K562 (cell line): ENCODE results near the gene DMWD. TPM values are rescaled to one million over a fixed set of nuclear protein-coding genes. Genes with fewer than 3 reads are reported as not detected.

Experiments used
- ATAC-seq: fragments of 200-7000 bp; cut with Tn5 transposase; 3 replicates; pipeline ENCODE4 v1.9.1; 2020; ENCODE audit warnings: moderate library complexity
- BruUV-seq: library from RNA; stranded (reverse); fragments of 400-500 nt; replicated peaks from 2 replicates; lab custom pipeline; 2021; lab: Mats Ljungman, UMichigan
- CTCF ChIA-PET: fragments of 300-600 bp; formaldehyde crosslinking; extraction: SDS; loops from one replicate; lab custom pipeline; 2021; ENCODE audit warnings: low intra/inter-chr PET ratio; lab: Yijun Ruan, JAX
- POLR2A ChIA-PET: fragments of 300-600, 350-650 bp; sonication (Branson Sonifier 250); formaldehyde crosslinking; extraction: SDS; loops from one replicate; lab custom pipeline; 2021; ENCODE audit warnings: antibody characterized with exemption, inconsistent platforms; lab: Yijun Ruan, JAX
- DNase-seq, 4 experiments: peaks; one replicate each; pipeline versions ENCODE4 v3.0.0 to v3.0.0-alpha.2; 2011 to 2018; ENCODE audit warnings: low spot score in 3 of 4, mixed read lengths in 3 of 4; ENCODE audit errors: extremely low read depth in 1 of 4
- FAIRE-seq: peaks from 2 replicates; lab custom pipeline; 2011; peaks lifted over from hg19 to GRCh38; lab: Jason Lieb, UNC
- H2AFZ ChIP-seq: 2 replicates; pipeline ENCODE4 v1.6.0; 2011; ENCODE audit warnings: low read depth, low read length, control low read depth, inconsistent platforms
- H3K27ac ChIP-seq: fragments of 200-600 bp; 3 replicates; pipeline ENCODE4 v1.8.0; 2011; ENCODE audit warnings: low read depth, mild to moderate bottlenecking, control low read depth, inconsistent platforms, low read length, moderate library complexity, mixed read lengths; ENCODE audit errors: extremely low read depth
- H3K27me3 ChIP-seq, 2 experiments: fragments of 300-600 bp in 1 of 2; 2 replicates in 1 of 2; 3 replicates in 1 of 2; pipeline versions ENCODE4 v1.6.0 to v1.8.0; 2011; ENCODE audit warnings: inconsistent platforms in 2 of 2, low read length in 2 of 2, mild to moderate bottlenecking in 1 of 2, mixed read lengths in 1 of 2, moderate library complexity in 1 of 2; ENCODE audit not compliant: control insufficient read depth in 2 of 2, insufficient read depth in 2 of 2
- H3K36me3 ChIP-seq: fragments of 300-600 bp; 3 replicates; pipeline ENCODE4 v1.8.0; 2011; ENCODE audit warnings: mild to moderate bottlenecking, low read length, inconsistent platforms; ENCODE audit not compliant: control insufficient read depth, insufficient read depth
- H3K4me1 ChIP-seq, 2 experiments: fragments of 200-600 bp in 1 of 2; replicated peaks in 1 of 2; 2 replicates in 1 of 2; 3 replicates in 1 of 2; pipeline versions ENCODE4 v1.5.1 to v1.8.0; 2011; ENCODE audit warnings: inconsistent platforms in 2 of 2, low read length in 2 of 2, mild to moderate bottlenecking in 1 of 2, mixed read lengths in 1 of 2, moderate library complexity in 1 of 2; ENCODE audit not compliant: control insufficient read depth in 2 of 2, insufficient read depth in 2 of 2
- H3K4me2 ChIP-seq: 2 replicates; pipeline ENCODE4 v1.6.1; 2011; ENCODE audit warnings: low read length, control low read depth, inconsistent platforms, mixed read lengths; ENCODE audit not compliant: insufficient read depth
- H3K4me3 ChIP-seq: fragments of 200-600 bp; sonication (generic), shearing (Covaris generic); 2 replicates; pipeline ENCODE4 v1.5.1; 2016; ENCODE audit warnings: control low read depth, inconsistent platforms
- H3K79me2 ChIP-seq: fragments of 200-600 bp; 3 replicates; pipeline ENCODE4 v1.8.0; 2011; ENCODE audit warnings: low read length, inconsistent platforms; ENCODE audit not compliant: control insufficient read depth, insufficient read depth
- H3K9ac ChIP-seq, 2 experiments: 2 replicates each; pipeline versions ENCODE4 v1.6.0 to v1.6.1; 2011; ENCODE audit warnings: low read depth in 2 of 2, low read length in 2 of 2, control low read depth in 1 of 2, inconsistent platforms in 1 of 2, mild to moderate bottlenecking in 1 of 2, mixed read lengths in 1 of 2; ENCODE audit not compliant: insufficient read depth in 1 of 2
- H3K9me1 ChIP-seq: one replicate; pipeline ENCODE4 v1.6.0; 2011; ENCODE audit warnings: inconsistent platforms, mild to moderate bottlenecking, low read length, moderate library complexity; ENCODE audit not compliant: control insufficient read depth, insufficient read depth
- H3K9me3 ChIP-seq: replicated peaks from 2 replicates; pipeline ENCODE4 v1.5.1; 2011; ENCODE audit warnings: low read depth, low read length, inconsistent platforms; ENCODE audit not compliant: control insufficient read depth, insufficient read depth
- H4K20me1 ChIP-seq: replicated peaks from 2 replicates; pipeline ENCODE4 v1.6.1; 2011; ENCODE audit warnings: low read length, inconsistent platforms, mixed read lengths; ENCODE audit not compliant: control insufficient read depth, insufficient read depth
- ESRRA ChIP-seq: fragments of 450-650 bp; IDR thresholded peaks from 2 replicates; pipeline ENCODE4 v1.6.1; 2014; ENCODE audit warnings: low read depth, mild to moderate bottlenecking, moderate library complexity, borderline replicate concordance
- GTF2E2 ChIP-seq: fragments of 200-800 bp; sonication (Bioruptor generic); IDR thresholded peaks from 2 replicates; pipeline ENCODE4 v1.6.1; 2016; ENCODE audit warnings: missing genetic modification characterization, missing compliant biosample characterization
- HLTF ChIP-seq: fragments of 450-650 bp; IDR thresholded peaks from 2 replicates; pipeline ENCODE4 v1.6.1; 2016
- MTA2 ChIP-seq: fragments of 450-650 bp; IDR thresholded peaks from 2 replicates; pipeline ENCODE4 v1.6.1; 2016; ENCODE audit warnings: low read depth
- MYNN ChIP-seq, 2 experiments: sonication (generic); formaldehyde crosslinking in 1 of 2; IDR thresholded peaks; 2 replicates each; pipeline versions ENCODE4 v1.5.0 to v1.6.1; 2016 to 2020; ENCODE audit warnings: antibody characterized with exemption in 1 of 2, missing genetic modification reagents in 1 of 2
- TFAP4 ChIP-seq: sonication (generic); formaldehyde crosslinking; IDR thresholded peaks from 2 replicates; pipeline ENCODE4 v1.8.0; 2022; ENCODE audit warnings: missing genetic modification reagents, mild to moderate bottlenecking, moderate library complexity, borderline replicate concordance
- ZNF12 ChIP-seq: sonication (generic); formaldehyde crosslinking; IDR thresholded peaks from 2 replicates; pipeline ENCODE4 v1.4.0; 2020; ENCODE audit warnings: mild to moderate bottlenecking, missing genetic modification reagents
- WGBS: fragments of 100-300 bp; shearing (Covaris generic); methylation state at CpG from one replicate; pipeline ENCODE4 v1.1.6; 2016; ENCODE audit warnings: low coverage, mixed read lengths; ENCODE audit not compliant: insufficient coverage; ENCODE audit errors: missing lambda C conversion rate; 5-methylcytosine and 5-hydroxymethylcytosine counted together
- in situ Hi-C: fragments of 300-500 bp; cut with MboI; formaldehyde crosslinking; loops from 4 replicates; pipeline ENCODE4 v1.15.0; 2018; ENCODE audit warnings: inconsistent platforms, mixed read lengths
- intact Hi-C: fragments of 100-400 bp; cut with micrococcal nuclease; formaldehyde crosslinking; loops from 2 replicates; pipeline ENCODE4 v1.14.2; 2022
- polyA plus RNA-seq, 8 experiments: library from polyadenylated mRNA; depleted of rRNA in 4 of 8; stranded (reverse) in 5 of 8; unstranded in 3 of 8; fragments of >200 nt; fragmentation: Nextera tagmentation in 2 of 8; fragmentation: Illumina TruSeq in 1 of 8; extraction: Ambion mirVana in 2 of 8; extraction: Trizol in 1 of 8; gene quantifications; 2 replicates each; pipeline versions ENCODE4 v1.2.1 to v1.2.3, GENCODE V29; 2011 to 2014; ENCODE audit warnings: inconsistent platforms in 1 of 8, missing spikeins in 1 of 8
- total RNA-seq, 7 experiments: library from RNA; depleted of rRNA in 6 of 7; stranded (reverse); fragments of >200 nt in 6 of 7; fragmentation: Illumina TruSeq in 2 of 7; extraction: Trizol in 2 of 7; gene quantifications; 2 replicates each; pipeline versions ENCODE4 v1.2.1 to v1.2.3, GENCODE V29; 2011 to 2021; ENCODE audit warnings: low replicate concordance in 1 of 7
- TF ChIP-seq, protein P1 (sequence below): fragments of 250-450 bp; sonication (Bioruptor Pico); IDR thresholded peaks from 2 replicates; pipeline ENCODE4 v1.8.0; 2022; ENCODE audit warnings: moderate library complexity, mild to moderate bottlenecking, inconsistent platforms

The DMWD gene
- total and polyA plus RNA-seq, 9 of the 15 experiments (the other 6 are each of a cell fraction or from before 2014, with no cell fraction given), result 4.7 to 54.6 (median 19.0) TPM

- WGBS, result 54% methylated on average over 13 of the region's 17 CpGs
- POLR2A ChIA-PET, result no interaction called here
Measured at GRCh38 chr19:45761714-45762113, 30.9 kb downstream of the DMWD start.

DNA sequence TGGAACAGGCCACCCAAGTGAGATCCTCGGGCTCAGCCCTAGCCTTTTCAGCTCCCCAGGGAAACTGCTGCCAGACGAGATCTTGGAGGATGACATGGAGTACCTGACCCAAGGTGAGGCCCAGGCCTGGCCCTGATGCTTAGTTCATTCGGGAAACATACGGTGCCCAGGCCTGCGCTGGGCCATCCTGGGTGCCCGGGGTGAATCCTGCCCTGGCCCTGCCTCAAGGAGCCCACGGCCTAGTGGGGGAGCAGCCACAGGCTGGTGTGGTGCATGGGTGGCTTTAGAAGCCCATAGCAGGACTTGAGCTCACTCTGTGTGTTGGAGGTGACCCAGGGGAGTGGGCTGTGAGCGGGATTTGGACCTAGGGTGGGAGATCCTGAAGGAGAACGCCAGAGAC, 33.7 kb downstream of the DMWD start:
- in situ Hi-C loops, result no loop called here
- Histone ChIP-seq H3K4me1 (peaks cover 0 to 24% of the 10 kb centered on the region in 2 experiments; a peak in 2 of 5 replicates), H2AFZ (no peak overlapping the region), H3K79me2 (no peaks in the 10 kb centered on the region), H3K27me3 (no peaks in the 10 kb centered on the region; a peak in 1 of 5 replicates), H3K4me2 (no peak overlapping the region), H3K9ac (peak overlapping the region in 1 of 2 experiments; percentile 38; a peak in 1 of 4 replicates), H3K27ac (no peak overlapping the region), H3K36me3 (no peaks in the 10 kb centered on the region), H4K20me1 (no peaks in the 10 kb centered on the region), H3K9me1 (no peaks in the 10 kb centered on the region), H3K9me3 (no peaks in the 10 kb centered on the region), H3K4me3 (no peak overlapping the region)
- BruUV-seq, result no TSS peak
- DNase-seq (no peak), FAIRE-seq (no peak), ATAC-seq (no peak)
- ChIA-PET POLR2A (no interaction called here), CTCF (no interaction called here)
- intact Hi-C loops, result no loop called here
- WGBS, result 23% methylated on average over 9 of the region's 9 CpGs
- TF ChIP-seq, protein P1, sequence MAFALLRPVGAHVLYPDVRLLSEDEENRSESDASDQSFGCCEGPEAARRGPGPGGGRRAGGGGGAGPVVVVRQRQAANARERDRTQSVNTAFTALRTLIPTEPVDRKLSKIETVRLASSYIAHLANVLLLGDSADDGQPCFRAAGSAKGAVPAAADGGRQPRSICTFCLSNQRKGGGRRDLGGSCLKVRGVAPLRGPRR (CRISPR knock-in tag), result no peak
- TF ChIP-seq TFAP4 (CRISPR knock-in tag) (no peak), MTA2 (no peak), MYNN (IDR thresholded peaks at IDR 0.05) (no peak), MYNN (CRISPR knock-in tag; IDR thresholded peaks at IDR 0.05) (no peak)

More at GRCh38 chr19:45761714-45762113, 30.9 kb downstream of the DMWD start:
- Histone ChIP-seq H4K20me1 (no peaks in the 10 kb centered on the region), H3K79me2 (no peaks in the 10 kb centered on the region; the same call in 2 of the 3 replicates), H2AFZ (no peak overlapping the region), H3K9me1 (no peaks in the 10 kb centered on the region), H3K36me3 (no peaks in the 10 kb centered on the region; the same call in 2 of the 3 replicates), H3K4me1 (peaks cover 2 to 51% of the 10 kb centered on the region in 2 experiments; a peak in 3 of 5 replicates), H3K9ac (peak overlapping the region in 1 of 2 experiments; percentile 50; a peak in 1 of 4 replicates), H3K27me3 (no peaks in the 10 kb centered on the region; a peak in 1 of 5 replicates), H3K4me3 (no peak overlapping the region), H3K4me2 (no peak overlapping the region), H3K9me3 (no peaks in the 10 kb centered on the region), H3K27ac (no peak overlapping the region)
- ATAC-seq (no peak), DNase-seq (no peak), FAIRE-seq (no peak)
- in situ Hi-C loops (no loop called here), intact Hi-C loops (no loop called here)
- BruUV-seq, result no TSS peak
- CTCF ChIA-PET, result no interaction called here
- TF ChIP-seq HLTF, result no peak
- no peak for TF ChIP-seq ZNF12
- no peak for TF ChIP-seq ESRRA
- no peak for TF ChIP-seq GTF2E2
